GM18907 (cell line): Measurements from ENCODE around the gene GOLGA8B.
"Not testable (repeated sequence)": the region's sequence is repeated elsewhere in the genome, so short reads cannot be mapped to it uniquely, and the experiment has no call there.

Experiments used
- ATAC-seq: cut with Tn5 transposase; IDR thresholded peaks from one replicate; pipeline ENCODE4 v1.9.1; 2021; ENCODE audit warnings: mild to moderate bottlenecking, moderate library complexity; ENCODE audit not compliant: unreplicated experiment

GOLGA8B gene

DNA sequence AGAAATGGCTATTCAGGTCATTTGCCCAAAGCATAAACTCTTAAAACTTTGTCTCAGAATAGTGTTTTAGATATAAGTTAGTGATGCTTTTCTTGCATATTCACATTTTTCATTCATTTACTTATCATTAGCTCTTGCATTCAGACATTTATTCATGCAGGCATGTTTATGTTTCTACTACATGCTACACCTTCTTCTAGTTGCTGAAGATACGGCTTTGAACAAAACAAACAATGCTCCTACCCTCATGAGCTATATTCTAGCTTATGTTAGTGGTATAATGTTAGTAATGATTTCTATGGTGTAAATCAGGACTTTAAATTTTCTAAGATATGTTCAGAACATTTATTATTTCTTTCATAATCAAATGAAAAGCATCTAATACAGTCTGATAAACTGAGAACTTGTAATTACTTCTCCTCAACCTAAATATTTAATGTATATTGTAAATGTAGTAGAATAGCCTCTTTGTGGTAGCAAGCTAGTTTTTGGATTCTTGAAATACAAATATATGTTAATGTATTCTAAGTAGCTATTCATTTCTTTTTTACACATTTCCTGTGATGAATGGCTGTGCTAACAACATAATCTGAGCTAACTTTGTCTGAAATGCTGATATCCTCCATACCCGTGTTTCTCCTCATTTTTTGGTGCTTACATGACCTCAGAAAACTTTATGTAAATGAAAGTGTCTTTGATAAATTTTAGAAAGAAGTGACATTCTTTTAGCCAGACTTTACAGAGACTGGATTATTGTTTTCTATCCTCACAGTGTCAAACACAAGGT lies 15.5 kb upstream of the GOLGA8B start:
- no peak for ATAC-seq

GRCh38 chr15:34597316-34597715 lies 13.9 kb upstream of the GOLGA8B start:
- no peak for ATAC-seq

- no peak for ATAC-seq
Measured at GRCh38 chr15:34594361-34594760, 10.9 kb upstream of the GOLGA8B start.

DNA sequence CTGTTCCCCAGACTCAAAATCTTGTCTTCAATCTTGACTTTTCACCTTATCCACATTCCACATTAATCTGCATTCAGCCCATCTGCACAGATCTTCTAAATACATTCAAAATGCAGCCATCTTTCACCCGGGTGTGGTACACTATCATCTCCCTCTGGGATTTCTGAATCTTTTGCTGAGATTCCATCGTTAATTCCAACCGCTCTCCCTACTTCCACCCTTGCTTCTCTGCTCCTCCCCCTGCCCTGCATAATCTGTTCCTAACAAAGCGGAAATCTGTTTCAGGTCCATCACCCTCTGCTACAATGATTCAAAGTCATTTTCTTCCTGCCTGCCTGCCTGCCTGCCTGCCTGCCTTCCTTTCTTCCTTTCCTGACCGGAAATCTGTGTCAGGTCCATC lies 7.9 kb upstream of the GOLGA8B start:
- no peak for ATAC-seq

- no peak for ATAC-seq
Measured at GRCh38 chr15:34588046-34588674, 4.7 kb upstream of the GOLGA8B start.

GRCh38 chr15:34585966-34586365 lies 2.5 kb upstream of the GOLGA8B start:
- not testable (repeated sequence) for ATAC-seq

DNA sequence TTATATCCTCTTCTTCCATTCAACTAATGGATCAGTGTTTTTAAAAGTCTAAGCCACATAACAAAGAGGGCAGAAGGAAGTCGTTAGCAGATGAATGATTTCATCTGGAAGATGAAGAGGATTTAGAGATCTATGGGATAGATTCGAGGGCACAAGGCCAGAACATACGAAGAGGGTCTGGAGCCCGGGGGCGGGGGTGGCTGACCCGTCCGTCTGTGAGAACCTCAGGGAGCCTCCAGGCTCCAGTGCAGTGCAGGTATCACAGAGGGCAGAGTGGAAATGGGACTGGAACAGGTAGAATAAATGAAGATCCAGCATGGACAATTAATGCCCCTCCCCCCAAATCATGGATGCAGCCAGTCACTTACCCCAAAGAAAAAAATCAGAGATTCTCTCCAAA lies 1.5 kb upstream of the GOLGA8B start:
- ATAC-seq, result no peak

DNA sequence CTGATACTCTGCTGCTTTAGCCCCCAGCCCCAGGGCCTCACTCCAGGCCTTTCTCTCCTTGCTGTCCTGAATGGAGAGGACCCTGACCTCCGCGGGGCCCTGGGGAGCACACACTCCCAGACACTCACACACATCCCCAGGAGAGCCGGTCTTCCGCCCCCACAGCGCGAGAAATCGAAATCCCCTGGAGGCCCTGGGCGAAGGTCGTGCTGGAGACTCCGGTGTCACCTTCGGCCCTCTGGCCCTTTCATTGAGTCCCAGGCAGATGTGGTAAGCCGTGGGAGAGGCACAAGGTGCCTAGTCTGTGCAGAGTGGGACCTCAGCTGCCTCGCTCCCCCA lies 848 bp upstream of the GOLGA8B start:
- ATAC-seq, result no peak

GRCh38 chr15:34582461-34583371 lies 735 bp downstream of the GOLGA8B start:
- peak; percentile 53 for ATAC-seq

GRCh38 chr15:34581687-34582460 lies 1.6 kb downstream of the GOLGA8B start:
- not testable (repeated sequence) for ATAC-seq

DNA sequence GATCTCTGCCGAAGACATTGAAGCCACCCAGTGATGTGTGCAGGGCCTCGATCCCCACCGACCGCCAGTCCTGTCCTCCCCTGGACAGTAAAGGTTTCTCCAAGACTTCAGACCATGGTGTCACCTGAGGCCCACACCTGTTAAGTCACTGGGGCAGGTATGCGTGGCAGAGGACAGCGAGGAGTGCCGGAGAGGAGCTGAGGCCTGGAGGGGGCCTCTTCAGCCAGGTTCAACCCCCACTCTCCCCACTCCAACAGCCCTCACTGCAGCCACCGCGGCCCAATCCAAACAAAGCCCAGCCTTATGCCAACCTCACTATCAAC lies 2.4 kb downstream of the GOLGA8B start:
- no peak for ATAC-seq

- ATAC-seq, result not testable (repeated sequence)
Measured at GRCh38 chr15:34580251-34581042, 3.0 kb downstream of the GOLGA8B start.

DNA sequence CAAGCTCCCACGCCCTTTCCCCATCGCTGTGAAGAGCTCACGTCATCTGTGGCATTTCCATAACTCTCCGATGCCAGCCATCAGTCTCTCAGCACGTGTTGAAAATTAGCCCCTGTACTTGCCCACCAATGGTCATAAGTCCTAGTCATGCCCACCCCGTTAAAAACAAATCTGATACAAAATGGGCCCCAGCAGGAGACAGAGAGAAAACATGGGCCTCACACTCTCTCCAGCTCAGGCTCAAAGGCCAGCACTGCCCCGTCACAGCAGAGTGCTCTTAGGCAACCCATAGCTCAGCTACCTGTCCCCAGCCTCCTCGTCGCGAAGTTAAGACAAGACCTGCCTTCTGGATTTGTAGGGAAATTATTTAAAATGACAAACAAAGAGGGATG lies 5.2 kb downstream of the GOLGA8B start:
- ATAC-seq, result no peak

DNA sequence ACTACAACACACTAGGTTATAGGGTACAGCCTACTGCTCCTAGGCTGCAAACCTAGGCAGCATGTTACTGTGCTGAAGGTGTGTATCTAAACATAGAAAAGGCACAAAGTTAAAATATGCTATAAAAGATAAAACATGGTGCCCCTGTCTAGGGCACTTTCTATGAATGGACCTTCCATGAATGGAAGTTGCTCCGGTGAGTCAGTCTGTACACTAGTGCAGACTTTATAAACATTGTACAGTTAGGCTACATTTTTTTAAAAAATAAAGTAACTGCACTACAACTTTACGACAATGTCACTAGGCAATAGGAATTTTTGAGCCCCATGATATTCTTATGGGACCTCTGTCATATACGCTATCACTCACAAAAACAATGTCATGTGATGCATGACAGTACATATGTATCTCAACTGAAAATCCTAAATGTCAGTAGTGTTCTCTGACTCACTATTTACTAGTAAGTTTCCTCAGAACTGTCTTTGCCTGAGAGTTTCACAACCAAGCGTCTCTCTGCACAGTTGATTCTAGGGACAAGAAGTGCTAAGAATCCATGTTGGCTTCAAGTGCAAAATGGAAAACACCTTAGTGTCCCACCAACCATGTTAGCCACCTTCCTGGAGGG lies 5.7 kb downstream of the GOLGA8B start:
- not testable (repeated sequence) for ATAC-seq

DNA sequence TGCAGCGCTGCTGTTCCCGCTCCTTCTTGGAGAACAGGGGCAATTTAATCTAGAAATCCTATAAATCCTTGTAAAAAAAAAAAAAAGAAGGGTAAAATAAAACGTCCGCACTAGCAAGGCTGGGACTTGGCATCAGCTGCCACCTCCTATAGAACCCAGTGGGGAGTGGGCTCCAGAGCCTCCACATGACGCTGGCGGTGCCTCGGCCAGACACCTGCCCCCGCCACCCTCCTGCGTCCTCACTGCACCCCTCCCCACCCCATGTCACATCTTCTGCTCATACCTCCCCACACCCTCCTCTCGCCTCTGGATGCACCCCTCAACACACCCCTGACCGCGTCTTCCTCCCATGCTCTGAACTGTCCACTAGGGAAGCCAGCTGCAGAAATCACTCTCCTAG lies 8.4 kb downstream of the GOLGA8B start:
- not testable (repeated sequence) for ATAC-seq

DNA sequence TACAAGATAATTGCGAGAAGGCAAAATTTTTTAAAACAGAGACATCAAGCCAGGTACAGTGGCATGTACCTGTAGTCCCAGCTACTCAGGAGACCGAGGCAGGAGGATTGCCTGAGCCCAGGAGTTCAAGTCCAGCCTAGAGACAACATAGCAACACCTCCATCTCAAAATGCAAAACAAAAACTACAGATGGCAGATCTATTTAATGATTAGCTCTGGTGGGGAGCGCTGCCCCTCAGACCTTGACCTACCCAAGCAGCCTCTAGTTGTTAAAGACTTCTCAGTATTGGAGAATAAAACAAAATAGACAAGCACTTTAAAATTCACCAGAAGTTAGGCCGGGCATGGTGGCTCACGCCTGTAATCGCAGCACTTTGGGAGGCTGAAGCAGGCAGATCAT lies 10.5 kb downstream of the GOLGA8B start:
- peak; percentile 48 for ATAC-seq

- not testable (repeated sequence) for ATAC-seq
Measured at GRCh38 chr15:34572019-34572641, 11.3 kb downstream of the GOLGA8B start.

DNA sequence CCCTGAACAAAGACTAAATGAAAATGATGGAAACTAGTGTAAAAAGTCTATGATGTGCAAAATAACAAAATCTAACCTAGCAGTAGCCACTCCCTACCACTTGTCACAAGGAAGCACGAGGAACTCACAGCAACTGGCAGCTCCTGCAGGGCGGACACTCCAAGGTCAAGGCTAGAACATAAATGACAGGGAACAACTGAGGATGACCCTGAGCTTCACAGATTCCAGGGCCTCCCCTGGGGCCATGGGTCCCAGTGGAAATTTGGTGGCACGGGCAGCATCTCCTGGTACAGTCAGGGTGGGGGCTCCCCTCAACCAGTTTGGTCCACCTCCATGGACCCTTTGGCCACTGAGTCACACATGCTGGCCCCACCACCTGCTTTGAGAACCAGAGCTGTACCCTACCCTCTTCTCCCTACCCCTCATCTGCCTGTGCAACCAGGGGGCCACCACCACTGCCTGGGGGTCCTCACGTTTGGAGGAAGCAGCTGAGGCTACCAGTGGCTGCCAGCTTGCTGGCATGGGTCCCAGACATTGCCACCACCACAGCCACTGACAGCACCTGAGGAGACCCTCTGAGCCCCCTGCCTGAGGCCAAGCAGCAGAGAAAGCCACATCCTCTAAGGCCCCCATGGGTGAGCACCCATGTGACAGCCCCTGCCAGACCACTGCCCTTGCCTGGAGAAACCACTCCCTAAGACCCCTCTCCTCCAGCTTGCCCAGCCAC lies 13.6 kb downstream of the GOLGA8B start:
- ATAC-seq, result not testable (repeated sequence)

DNA sequence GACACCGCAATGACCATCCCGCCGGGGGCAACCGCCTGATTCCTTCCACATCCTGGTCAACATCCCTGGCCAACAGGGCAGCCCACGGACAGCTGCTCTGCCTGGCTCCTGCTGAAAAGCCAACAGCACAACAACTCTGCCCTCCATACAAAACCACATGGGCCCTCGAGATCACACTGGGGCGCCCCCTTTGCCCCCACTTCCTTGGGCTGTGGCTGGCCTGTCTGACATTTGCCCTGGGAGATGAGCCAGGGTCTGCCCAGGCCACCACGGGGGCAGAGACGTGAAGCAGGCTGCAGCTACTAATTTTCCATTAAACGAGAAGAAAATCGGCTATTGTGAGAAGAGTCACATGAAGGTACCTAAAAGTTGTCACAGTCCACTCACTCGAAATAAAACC lies 16.3 kb downstream of the GOLGA8B start:
- not testable (repeated sequence) for ATAC-seq
